Panc1 (cell line): ENCODE measurements around the gene EXOC6B. TPM values are rescaled to one million over a fixed set of nuclear protein-coding genes. Genes with fewer than 3 reads are reported as not detected.

Experiments
- ATAC-seq: fragments of 200-7000 bp; cut with Tn5 transposase; 2 replicates; pipeline ENCODE4 v1.9.1; 2020; ENCODE audit warnings: mild to moderate bottlenecking, moderate library complexity
- BruUV-seq: library from RNA; stranded (reverse); fragments of 400-500 nt; replicated peaks from 2 replicates; lab custom pipeline; 2021; lab: Mats Ljungman, UMichigan
- CTCF ChIA-PET: fragments of 300-600 bp; sonication (Branson Sonifier 250); formaldehyde crosslinking; loops from one replicate; lab custom pipeline; 2022; ENCODE audit warnings: antibody characterized with exemption; lab: Charles Lee
- POLR2A ChIA-PET: fragments of 300-600 bp; sonication (Branson Sonifier 250); formaldehyde crosslinking; loops from one replicate; lab custom pipeline; 2022; ENCODE audit warnings: antibody characterized with exemption; lab: Charles Lee
- DNase-seq: peaks from one replicate; pipeline ENCODE4 v3.0.0-alpha.2; 2010; ENCODE audit warnings: low read depth, low spot score
- H3K27ac ChIP-seq: 2 replicates; pipeline ENCODE4 v1.5.1; 2011; ENCODE audit warnings: mild to moderate bottlenecking, low read length, inconsistent platforms
- H3K27me3 ChIP-seq: fragments of 200-500 bp; sonication (Bioruptor generic); 2 replicates; pipeline ENCODE4 v1.6.0; 2014; ENCODE audit warnings: low read length, inconsistent platforms; ENCODE audit not compliant: control insufficient read depth, insufficient read depth
- H3K36me3 ChIP-seq: fragments of 200-500 bp; sonication (Bioruptor generic); 2 replicates; pipeline ENCODE4 v1.5.1; 2014; ENCODE audit warnings: inconsistent platforms, mild to moderate bottlenecking, low read length, moderate library complexity; ENCODE audit not compliant: control insufficient read depth, insufficient read depth
- H3K4me1 ChIP-seq: 2 replicates; pipeline ENCODE4 v1.5.1; 2011; ENCODE audit warnings: inconsistent platforms, mild to moderate bottlenecking, low read length, moderate library complexity; ENCODE audit not compliant: control insufficient read depth, insufficient read depth
- H3K4me3 ChIP-seq, 2 experiments: 2 replicates each; pipeline ENCODE4 v1.5.1; 2011 to 2012; ENCODE audit warnings: low read depth in 2 of 2, low read length in 2 of 2, mild to moderate bottlenecking in 2 of 2, inconsistent platforms in 1 of 2, moderate library complexity in 1 of 2
- H3K9me3 ChIP-seq: fragments of 200-500 bp; sonication (Bioruptor generic); 2 replicates; pipeline ENCODE4 v1.5.1; 2014; ENCODE audit warnings: low read depth, mild to moderate bottlenecking, inconsistent platforms, low read length, moderate library complexity; ENCODE audit not compliant: control insufficient read depth, insufficient read depth
- CTCF ChIP-seq: fragments of 450-650 bp; IDR thresholded peaks from 2 replicates; pipeline ENCODE4 v1.5.1; 2017; ENCODE audit warnings: mild to moderate bottlenecking
- POLR2AphosphoS5 ChIP-seq: IDR thresholded peaks from 2 replicates; pipeline ENCODE4 v1.6.1; 2012; ENCODE audit warnings: mild to moderate bottlenecking, low read depth, low read length, moderate library complexity
- REST ChIP-seq, 2 experiments: IDR thresholded peaks; 2 replicates each; pipeline ENCODE4 v1.6.1; 2011 to 2012; ENCODE audit warnings: low read depth in 2 of 2, control low read depth in 1 of 2, low read length in 1 of 2, mild to moderate bottlenecking in 1 of 2, moderate library complexity in 1 of 2; ENCODE audit not compliant: insufficient read depth in 1 of 2
- SIN3A ChIP-seq: IDR thresholded peaks from 2 replicates; pipeline ENCODE4 v1.6.1; 2012; ENCODE audit warnings: low read depth, mild to moderate bottlenecking, low read length, moderate library complexity, borderline replicate concordance; ENCODE audit not compliant: insufficient read depth
- TCF7L2 ChIP-seq: IDR thresholded peaks from 2 replicates; pipeline ENCODE4 v1.6.1; 2011; ENCODE audit warnings: mild to moderate bottlenecking, low read depth, low read length, inconsistent platforms
- in situ Hi-C: cut with HindIII; loops from 2 replicates; pipeline ENCODE4 v1.10.0; 2016; ENCODE audit warnings: low sequenced_read_pairs, low pct_unique_long_range_greater_than_20kb
- intact Hi-C: fragments of 100-400 bp; cut with micrococcal nuclease; formaldehyde crosslinking; loops from one replicate; pipeline ENCODE4 v1.10.0; 2022; ENCODE audit not compliant: unreplicated experiment
- total RNA-seq: library from RNA; stranded (reverse); gene quantifications from one replicate; pipeline ENCODE4 v1.2.1, GENCODE V29; 2021; ENCODE audit not compliant: unreplicated experiment

EXOC6B gene
- total RNA-seq, 1 experiment from 2014 or later = 23.2 TPM

GRCh38 chr2:72292433-72292832, 533.4 kb downstream of the EXOC6B start:
- Histone ChIP-seq H3K36me3 (no peaks in the 10 kb centered on the region), H3K4me3 (no peak overlapping the region), H3K9me3 (no peaks in the 10 kb centered on the region), H3K27me3 (no peaks in the 10 kb centered on the region), H3K27ac (no peak overlapping the region), H3K4me1 (no peaks in the 10 kb centered on the region)
- intact Hi-C loops = no loop called here
- DNase-seq = no peak
- ChIA-PET CTCF (interaction anchor here (0.7 kb wide), 1 partner anchor 13 kb away, joined by 8 read pairs; no protein-coding TSS in a partner anchor), POLR2A (no interaction called here)
- ATAC-seq = no peak
- no peak for TF ChIP-seq TCF7L2
- no peak for TF ChIP-seq SIN3A
- TF ChIP-seq CTCF = no peak
- TF ChIP-seq POLR2AphosphoS5 = no peak
- TF ChIP-seq REST (IDR thresholded peaks at IDR 0.05; ENCODE audit: insufficient read depth in 1 of 2, low read depth in 2 of 2, low read length in 1 of 2) = no peak
- no TSS peak for BruUV-seq
- in situ Hi-C loops = no loop called here

- H3K36me3 ChIP-seq = no peaks in the 10 kb centered on the region
- intact Hi-C loops (no loop called here), in situ Hi-C loops (no loop called here)
- no peak for DNase-seq
- CTCF ChIA-PET = no interaction called here
- H3K27me3 ChIP-seq = no peaks in the 10 kb centered on the region
- POLR2A ChIA-PET = no interaction called here
- H3K27ac ChIP-seq = no peak overlapping the region
- H3K4me1 ChIP-seq = no peaks in the 10 kb centered on the region
- TF ChIP-seq SIN3A = no peak
- no peak for TF ChIP-seq POLR2AphosphoS5
- no peak for TF ChIP-seq REST (IDR thresholded peaks at IDR 0.05; ENCODE audit: insufficient read depth in 1 of 2, low read depth in 2 of 2, low read length in 1 of 2)
- H3K9me3 ChIP-seq = no peaks in the 10 kb centered on the region
- no peak overlapping the region for H3K4me3 ChIP-seq
- BruUV-seq = no TSS peak
- ATAC-seq = no peak
Observed at GRCh38 chr2:72291059-72291458, 534.8 kb downstream of the EXOC6B start.
